ENCODE data around the gene MGLL.

DNA sequence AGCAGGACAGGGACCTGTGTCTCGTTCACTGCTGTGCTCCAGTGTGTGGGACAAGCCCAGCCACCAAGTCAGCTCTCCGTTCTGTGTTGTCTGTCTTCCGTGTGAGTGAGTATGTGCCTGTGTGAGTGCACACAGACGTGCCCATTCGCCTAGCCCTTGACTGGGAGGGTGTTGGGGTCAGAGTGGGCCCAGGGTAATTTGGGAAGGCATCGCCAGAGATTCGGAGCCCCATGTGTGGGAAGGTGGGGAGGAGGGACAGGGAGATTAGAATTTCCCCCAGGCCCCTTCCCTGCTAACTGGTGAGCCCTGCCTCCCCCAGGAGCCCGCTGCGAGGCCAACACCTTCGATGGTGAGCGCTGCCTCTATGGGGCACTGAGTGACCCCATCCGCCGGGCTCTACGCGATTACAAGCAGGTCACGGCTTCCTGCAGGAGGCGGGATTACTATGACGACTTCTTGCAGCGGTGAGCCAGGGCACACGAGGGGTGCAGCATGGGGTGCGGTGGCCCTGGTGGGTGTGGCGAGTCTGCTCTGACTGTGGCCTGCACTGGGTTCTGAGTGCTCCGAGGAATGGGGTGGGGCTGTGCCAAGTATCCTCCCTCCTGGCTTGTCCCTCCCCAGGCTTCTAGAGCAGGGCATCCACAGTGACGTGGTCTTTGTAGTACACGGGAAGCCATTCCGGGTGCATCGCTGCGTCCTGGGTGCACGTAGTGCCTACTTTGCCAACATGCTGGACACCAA is 146.5 kb downstream of the MGLL start:
- no peak for TF ChIP-seq EZH2phosphoT487 (IDR thresholded peaks at IDR 0.05; ENCODE audit: low read depth)
- TF ChIP-seq, protein P1, sequence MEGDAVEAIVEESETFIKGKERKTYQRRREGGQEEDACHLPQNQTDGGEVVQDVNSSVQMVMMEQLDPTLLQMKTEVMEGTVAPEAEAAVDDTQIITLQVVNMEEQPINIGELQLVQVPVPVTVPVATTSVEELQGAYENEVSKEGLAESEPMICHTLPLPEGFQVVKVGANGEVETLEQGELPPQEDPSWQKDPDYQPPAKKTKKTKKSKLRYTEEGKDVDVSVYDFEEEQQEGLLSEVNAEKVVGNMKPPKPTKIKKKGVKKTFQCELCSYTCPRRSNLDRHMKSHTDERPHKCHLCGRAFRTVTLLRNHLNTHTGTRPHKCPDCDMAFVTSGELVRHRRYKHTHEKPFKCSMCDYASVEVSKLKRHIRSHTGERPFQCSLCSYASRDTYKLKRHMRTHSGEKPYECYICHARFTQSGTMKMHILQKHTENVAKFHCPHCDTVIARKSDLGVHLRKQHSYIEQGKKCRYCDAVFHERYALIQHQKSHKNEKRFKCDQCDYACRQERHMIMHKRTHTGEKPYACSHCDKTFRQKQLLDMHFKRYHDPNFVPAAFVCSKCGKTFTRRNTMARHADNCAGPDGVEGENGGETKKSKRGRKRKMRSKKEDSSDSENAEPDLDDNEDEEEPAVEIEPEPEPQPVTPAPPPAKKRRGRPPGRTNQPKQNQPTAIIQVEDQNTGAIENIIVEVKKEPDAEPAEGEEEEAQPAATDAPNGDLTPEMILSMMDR (IDR thresholded peaks at IDR 0.05; ENCODE audit: low read depth, low read length), result no peak

Measured in OCI-LY3 (cell line).